Stomach (tissue), 4 donors: ENCODE results near the gene STRADA.

Experiments used
- CTCF ChIP-seq, 7 experiments: fragments of 450-650 bp in 4 of 7; fragments of 200-600 bp in 3 of 7; sonication (generic) in 3 of 7; IDR thresholded peaks; one replicate each; pipeline ENCODE4 v1.5.1; 2016 to 2019; ENCODE audit warnings: antibody characterized with exemption in 7 of 7, control low read depth in 2 of 7, mild to moderate bottlenecking in 1 of 7
- POLR2AphosphoS5 ChIP-seq, 3 donors: sonication (generic); formaldehyde crosslinking; IDR thresholded peaks; one replicate each; pipeline ENCODE4 v1.6.1; 2016; ENCODE audit warnings: antibody characterized with exemption in 3 of 3

GRCh38 chr17:63716426-63716825 is 25.2 kb downstream of the STRADA start:
- TF ChIP-seq CTCF (IDR thresholded peaks at IDR 0.05): no peak
- TF ChIP-seq POLR2AphosphoS5 (IDR thresholded peaks at IDR 0.05): no peak
